Natural killer cell (primary cell): ENCODE results near the gene LRRC27. TPM values are rescaled to one million over a fixed set of nuclear protein-coding genes. Genes with fewer than 3 reads are reported as not detected.
A peak's percentile ranks its signal among the peaks of the same experiment; 100 is the strongest.

Source experiments
- ATAC-seq, 3 donors: fragments of 150-1000 bp in 2 of 3; fragments of 200-7000 bp in 1 of 3; cut with Tn5 transposase; 1 replicate in 1 of 3; 2 replicates in 2 of 3; pipeline ENCODE4 v1.10.0; 2021; ENCODE audit warnings: mild to moderate bottlenecking in 2 of 3, moderate library complexity in 2 of 3
- DNase-seq, 2 donors: peaks; one replicate each; pipeline versions ENCODE4 v3.0.0 to v3.0.0-alpha.2; 2013 to 2021; ENCODE audit warnings: mixed read lengths in 1 of 2
- H3K27ac ChIP-seq: one replicate; pipeline ENCODE4 v1.5.1; 2013; ENCODE audit warnings: mild to moderate bottlenecking, low read length
- H3K27me3 ChIP-seq: one replicate; pipeline ENCODE4 v1.6.1; 2013; ENCODE audit warnings: low read length; ENCODE audit not compliant: control insufficient read depth, insufficient read depth
- H3K36me3 ChIP-seq: one replicate; pipeline ENCODE4 v1.6.1; 2013; ENCODE audit warnings: low read length; ENCODE audit not compliant: control insufficient read depth, insufficient read depth
- H3K4me1 ChIP-seq: one replicate; pipeline ENCODE4 v1.6.1; 2013; ENCODE audit warnings: low read length; ENCODE audit not compliant: control insufficient read depth, insufficient read depth
- H3K4me3 ChIP-seq: one replicate; pipeline ENCODE4 v1.5.1; 2013; ENCODE audit warnings: low read length
- H3K9me3 ChIP-seq: one replicate; pipeline ENCODE4 v1.6.1; 2013; ENCODE audit warnings: low read length; ENCODE audit not compliant: control insufficient read depth, insufficient read depth
- H3K27ac Mint-ChIP-seq, 2 donors: one replicate each; pipeline ENCODE4 v1.8.0; 2022; ENCODE audit warnings: mild to moderate bottlenecking in 2 of 2, mixed read lengths in 2 of 2, moderate library complexity in 1 of 2
- H3K27me3 Mint-ChIP-seq, 2 donors: one replicate each; pipeline ENCODE4 v1.8.0; 2022; ENCODE audit warnings: low read depth in 2 of 2, mixed read lengths in 2 of 2
- H3K36me3 Mint-ChIP-seq: one replicate; pipeline ENCODE4 v1.8.0; 2022; ENCODE audit warnings: mixed read lengths
- H3K4me1 Mint-ChIP-seq, 2 donors: one replicate each; pipeline ENCODE4 v1.8.0; 2022; ENCODE audit warnings: mixed read lengths in 2 of 2
- H3K4me3 Mint-ChIP-seq: one replicate; pipeline ENCODE4 v1.8.0; 2022; ENCODE audit warnings: mild to moderate bottlenecking, moderate library complexity, mixed read lengths
- H3K9me3 Mint-ChIP-seq, 2 donors: one replicate each; pipeline ENCODE4 v1.8.0; 2022; ENCODE audit warnings: mixed read lengths in 2 of 2
- CTCF ChIP-seq: fragments of 200-600 bp; IDR thresholded peaks from one replicate; pipeline ENCODE4 v1.8.0; 2022; ENCODE audit warnings: antibody characterized with exemption
- WGBS: methylation state at CpG from one replicate; pipeline ENCODE4 v1.1.7; 2013; ENCODE audit warnings: missing lambda C conversion rate; ENCODE audit not compliant: insufficient coverage; 5-methylcytosine and 5-hydroxymethylcytosine counted together
- intact Hi-C: fragments of 100-400 bp; cut with micrococcal nuclease; formaldehyde crosslinking; loops from one replicate; pipeline ENCODE4 v1.14.2; 2022
- total RNA-seq, 4 donors: library from RNA; stranded (reverse); fragments of 120-200 nt in 1 of 4; gene quantifications; one replicate each; pipeline versions ENCODE4 v1.2.3 to v1.2.4, GENCODE V29; 2013 to 2022

Gene LRRC27
- total RNA-seq, 3 donors from 2014 or later (not counting 1 experiment from before 2014, with no cell fraction given), result 8.1 to 22.5 (median 9.9) TPM

GRCh38 chr10:132419538-132420468 lies 87.8 kb downstream of the LRRC27 start:
- intact Hi-C loops, result loop anchor here (2.0 kb wide), 2 partner anchors 23 to 27 kb away; partner anchors contain the start of gene PWWP2B
- H3K27me3 Mint-ChIP-seq, result no peaks in the 10 kb centered on the region
- no peak for DNase-seq
- no peak for TF ChIP-seq CTCF
- H3K36me3 Mint-ChIP-seq, result no peaks in the 10 kb centered on the region
- H3K9me3 Mint-ChIP-seq, result no peaks in the 10 kb centered on the region
- 85% methylated on average over 25 of the region's 25 CpGs for WGBS
- Histone ChIP-seq H3K36me3 (peaks cover 3% of the 10 kb centered on the region), H3K27ac (peak overlapping the region; percentile 99), H3K4me1 (peaks cover 81% of the 10 kb centered on the region), H3K4me3 (no peak overlapping the region), H3K9me3 (no peaks in the 10 kb centered on the region), H3K27me3 (no peaks in the 10 kb centered on the region)
- ATAC-seq, result no peak
- no peak overlapping the region for H3K4me3 Mint-ChIP-seq
- peak overlapping the region; percentile 85 to 97 for H3K27ac Mint-ChIP-seq
- H3K4me1 Mint-ChIP-seq, result peaks cover 18 to 49% of the 10 kb centered on the region in 2 donors

GRCh38 chr10:132420469-132420980 lies 88.5 kb downstream of the LRRC27 start:
- Histone ChIP-seq H3K36me3 (no peaks in the 10 kb centered on the region), H3K4me3 (no peak overlapping the region), H3K4me1 (peaks cover 81% of the 10 kb centered on the region), H3K9me3 (no peaks in the 10 kb centered on the region), H3K27ac (peak overlapping the region; percentile 99), H3K27me3 (no peaks in the 10 kb centered on the region)
- Mint-ChIP-seq H3K9me3 (no peaks in the 10 kb centered on the region), H3K36me3 (no peaks in the 10 kb centered on the region), H3K27ac (peak overlapping the region; percentile 85 to 97), H3K27me3 (no peaks in the 10 kb centered on the region), H3K4me1 (peaks cover 18 to 42% of the 10 kb centered on the region in 2 donors), H3K4me3 (no peak overlapping the region)
- peak; percentile 49 to 52 (median 51) for ATAC-seq
- peak in 1 of 2 donors; percentile 52 for DNase-seq
- intact Hi-C loops, result loop anchor here (2.0 kb wide), 2 partner anchors 24 to 26 kb away; partner anchors contain the start of gene PWWP2B
- TF ChIP-seq CTCF, result no peak
- 22% methylated on average over 7 of the region's 8 CpGs for WGBS

GRCh38 chr10:132420981-132421846 lies 89.2 kb downstream of the LRRC27 start:
- Histone ChIP-seq H3K27me3 (no peaks in the 10 kb centered on the region), H3K4me3 (no peak overlapping the region), H3K27ac (peak overlapping the region; percentile 99), H3K4me1 (peaks cover 81% of the 10 kb centered on the region), H3K9me3 (no peaks in the 10 kb centered on the region), H3K36me3 (no peaks in the 10 kb centered on the region)
- H3K27ac Mint-ChIP-seq, result peak overlapping the region; percentile 85 to 97
- ATAC-seq (peak; percentile 57 to 73 (median 61)), DNase-seq (peak; percentile 49)
- H3K4me1 Mint-ChIP-seq, result peaks cover 18 to 40% of the 10 kb centered on the region in 2 donors
- WGBS, result 2% methylated on average over 33 of the region's 33 CpGs
- no peaks in the 10 kb centered on the region for H3K36me3 Mint-ChIP-seq
- peak overlapping the region; percentile 69 for H3K4me3 Mint-ChIP-seq
- intact Hi-C loops, result loop anchor here (2.0 kb wide), 2 partner anchors 24 to 26 kb away; partner anchors contain the start of gene PWWP2B
- TF ChIP-seq CTCF, result no peak
- no peaks in the 10 kb centered on the region for H3K27me3 Mint-ChIP-seq
- no peaks in the 10 kb centered on the region for H3K9me3 Mint-ChIP-seq
